GM12878 (cell line): Measurements from ENCODE around the gene TTC38. TPM values are rescaled to one million over a fixed set of nuclear protein-coding genes. Genes with fewer than 3 reads are reported as not detected.
A peak's percentile ranks its signal among the peaks of the same experiment; 100 is the strongest.

ENCODE experiments used
- ATF2 ChIP-seq: IDR thresholded peaks from 2 replicates; pipeline ENCODE4 v1.6.1; 2012; ENCODE audit warnings: low read length, inconsistent platforms
- ATF7 ChIP-seq: fragments of 450-650 bp; IDR thresholded peaks from 2 replicates; pipeline ENCODE4 v1.6.1; 2016; ENCODE audit warnings: low read depth, mild to moderate bottlenecking
- BCLAF1 ChIP-seq: fragments of 450-650 bp; IDR thresholded peaks from 2 replicates; pipeline ENCODE4 v1.6.1; 2017; ENCODE audit warnings: antibody characterized with exemption, mild to moderate bottlenecking, moderate library complexity
- E2F8 ChIP-seq: fragments of 450-650 bp; IDR thresholded peaks from 2 replicates; pipeline ENCODE4 v1.6.1; 2018; ENCODE audit warnings: mild to moderate bottlenecking, low read depth, moderate library complexity; ENCODE audit not compliant: partially characterized antibody
- E4F1 ChIP-seq: fragments of 450-650 bp; IDR thresholded peaks from 2 replicates; pipeline ENCODE4 v1.6.1; 2018; ENCODE audit warnings: borderline replicate concordance, mild to moderate bottlenecking; ENCODE audit not compliant: partially characterized antibody
- ELK1 ChIP-seq: IDR thresholded peaks from 2 replicates; pipeline ENCODE4 v1.6.1; 2012; ENCODE audit warnings: low read depth, low read length, improper control_type of control experiment
- GABPA ChIP-seq: IDR thresholded peaks from 2 replicates; pipeline ENCODE4 v1.6.1; 2014; ENCODE audit warnings: antibody characterized with exemption, low read depth, mild to moderate bottlenecking, inconsistent platforms
- HDAC6 ChIP-seq: fragments of 200-600 bp; sonication (generic); IDR thresholded peaks from one replicate; pipeline ENCODE4 v1.8.0; 2017; ENCODE audit warnings: antibody characterized with exemption; ENCODE audit not compliant: unreplicated experiment
- KDM1A ChIP-seq: fragments of 200-600 bp; sonication (generic); IDR thresholded peaks from 2 replicates; pipeline ENCODE4 v1.6.1; 2016; ENCODE audit warnings: borderline replicate concordance
- NR2C2 ChIP-seq: IDR thresholded peaks from 2 replicates; pipeline ENCODE4 v1.6.1; 2011; ENCODE audit warnings: borderline replicate concordance, low read depth; ENCODE audit not compliant: control insufficient read depth, insufficient read length
- RCOR1 ChIP-seq: conservative IDR thresholded peaks from 2 replicates; pipeline ENCODE4 v1.6.1; 2012; ENCODE audit warnings: low read depth, low read length, improper control_type of control experiment
- RFX5 ChIP-seq: IDR thresholded peaks from 2 replicates; pipeline ENCODE4 v1.6.1; 2011; ENCODE audit warnings: low read depth, low read length, improper control_type of control experiment
- SMC3 ChIP-seq: IDR thresholded peaks from 2 replicates; pipeline ENCODE4 v1.6.1; 2011; ENCODE audit warnings: low read length, improper control_type of control experiment, borderline replicate concordance
- SP1 ChIP-seq: IDR thresholded peaks from one replicate; pipeline ENCODE4 v1.6.1; 2011; ENCODE audit warnings: low read depth, low read length
- SUPT20H ChIP-seq: IDR thresholded peaks from 2 replicates; pipeline ENCODE4 v1.6.1; 2011; ENCODE audit warnings: low read depth, mild to moderate bottlenecking, low read length, moderate library complexity, borderline replicate concordance; ENCODE audit not compliant: control insufficient read depth
- TAF1 ChIP-seq: IDR thresholded peaks from 2 replicates; pipeline ENCODE4 v1.6.1; 2011; ENCODE audit warnings: mild to moderate bottlenecking, low read depth, low read length, borderline replicate concordance
- TCF7 ChIP-seq: IDR thresholded peaks from 2 replicates; pipeline ENCODE4 v1.6.1; 2014; ENCODE audit warnings: antibody characterized with exemption, borderline replicate concordance
- ZNF217 ChIP-seq: fragments of 450-650 bp; IDR thresholded peaks from 2 replicates; pipeline ENCODE4 v1.6.1; 2017; ENCODE audit warnings: antibody characterized with exemption, mild to moderate bottlenecking
- polyA plus RNA-seq, 11 experiments: library from polyadenylated mRNA; depleted of rRNA in 4 of 11; unstranded in 6 of 11; stranded (reverse) in 5 of 11; fragments of >200 nt; fragmentation: Nextera tagmentation in 4 of 11; fragmentation: Illumina TruSeq in 1 of 11; extraction: Ambion mirVana in 4 of 11; extraction: Trizol in 1 of 11; gene quantifications; 1 replicate in 1 of 11; 2 replicates in 10 of 11; pipeline versions ENCODE4 v1.2.1 to v1.2.3, GENCODE V29; 2011 to 2016; ENCODE audit warnings: inconsistent platforms in 2 of 11, missing spikeins in 2 of 11, low read depth in 1 of 11
- total RNA-seq, 4 experiments: library from RNA; depleted of rRNA in 3 of 4; stranded (reverse); fragments of >200 nt in 3 of 4; fragmentation: Illumina TruSeq in 1 of 4; extraction: Trizol in 1 of 4; gene quantifications; 2 replicates each; pipeline versions ENCODE4 v1.2.1 to v1.2.3, GENCODE V29; 2013 to 2021

Gene TTC38
- total and polyA plus RNA-seq, 10 of the 15 experiments (the other 5 are each of a cell fraction or from before 2014, with no cell fraction given) = 0.58 to 39.9 (median 13.0) TPM

GRCh38 chr22:46287873-46288751, 20.3 kb downstream of the TTC38 start (continued):
- TF ChIP-seq E2F8 (peak; percentile 36), SMC3 (no peak), E4F1 (no peak), TCF7 (no peak), SUPT20H (no peak), SP1 (peak; percentile 65), RCOR1 (no peak), KDM1A (no peak), GABPA (peak; percentile 89), ATF2 (no peak; the same call in 1 of the 2 replicates), NR2C2 (no peak), ELK1 (peak; percentile 44; the same call in 1 of the 2 replicates), TAF1 (peak; percentile 82), RFX5 (no peak), HDAC6 (no peak), BCLAF1 (no peak), ATF7 (peak; percentile 90), ZNF217 (no peak)
